ENCODE data around the gene TLK2. TPM values are rescaled to one million over a fixed set of nuclear protein-coding genes. Genes with fewer than 3 reads are reported as not detected.
"Not testable (repeated sequence)": the region's sequence is repeated elsewhere in the genome, so short reads cannot be mapped to it uniquely, and the experiment has no call there.

TLK2 gene
- total RNA-seq, 1 experiment from 2014 or later, result 42.9 TPM

DNA sequence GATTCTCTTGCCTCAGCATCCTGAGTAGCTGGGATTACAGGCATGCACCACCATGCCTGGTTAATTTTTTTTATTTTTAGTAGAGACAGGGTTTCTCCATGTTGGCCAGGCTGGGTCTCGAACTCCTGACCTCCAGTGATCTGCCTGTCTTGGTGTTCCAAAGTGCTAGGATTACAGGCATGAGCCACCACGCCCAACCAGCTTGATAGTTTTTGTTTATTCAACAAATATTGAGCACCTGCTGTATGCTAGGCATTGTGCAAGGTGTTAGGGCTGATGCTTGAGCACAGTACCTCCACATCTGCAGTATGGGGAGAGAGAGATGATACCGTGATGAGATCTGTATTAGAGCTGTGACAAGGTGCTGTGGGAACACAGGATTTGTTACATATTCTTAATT lies 3.9 kb downstream of the TLK2 start:
- H3K27me3 Mint-ChIP-seq (ENCODE audit: low read depth); ATAC-seq; CTCF ChIA-PET; POLR2A ChIA-PET; DNase-seq (ENCODE audit: low spot score); H3K4me3 Mint-ChIP-seq; H3K9me3 Mint-ChIP-seq: not testable (repeated sequence)
- Mint-ChIP-seq H3K4me1 (peaks cover 20% of the 10 kb centered on the region), H3K27ac (peak overlapping the region; percentile 57; the same call in 1 of the 2 replicates), H3K36me3 (peaks cover 22% of the 10 kb centered on the region)

GRCh38 chr17:62490990-62491389 lies 12.4 kb downstream of the TLK2 start:
- ATAC-seq; POLR2A ChIA-PET; H3K27ac Mint-ChIP-seq; H3K27me3 Mint-ChIP-seq (ENCODE audit: low read depth); H3K9me3 Mint-ChIP-seq; H3K4me1 Mint-ChIP-seq; H3K4me3 Mint-ChIP-seq; DNase-seq (ENCODE audit: low spot score); H3K36me3 Mint-ChIP-seq; CTCF ChIA-PET: not testable (repeated sequence)

- not testable (repeated sequence) for H3K4me1 Mint-ChIP-seq, H3K36me3 Mint-ChIP-seq
Observed at GRCh38 chr17:62493049-62493655, 14.5 kb downstream of the TLK2 start.

DNA sequence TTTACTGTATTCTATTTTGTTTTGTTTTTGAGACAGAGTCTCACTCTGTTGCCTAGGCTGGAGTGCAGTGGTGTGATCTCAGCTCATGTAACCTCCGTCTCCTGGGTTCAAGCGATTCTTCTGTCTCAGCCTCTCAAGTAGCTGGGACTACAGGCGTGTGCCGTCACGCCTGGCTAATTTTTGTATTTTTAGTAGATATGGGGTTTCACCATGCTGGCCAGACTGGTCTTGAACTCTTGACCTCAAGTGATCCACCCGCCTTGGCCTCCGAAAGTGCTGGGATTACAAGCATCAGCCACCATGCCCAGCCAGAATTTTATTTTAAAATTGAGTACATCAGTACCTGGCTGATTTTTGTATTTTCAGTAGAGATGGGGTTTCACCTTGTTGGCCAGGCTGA lies 15.4 kb downstream of the TLK2 start:
- H3K36me3 Mint-ChIP-seq; DNase-seq (ENCODE audit: low spot score); H3K4me3 Mint-ChIP-seq; H3K27ac Mint-ChIP-seq; CTCF ChIA-PET; H3K27me3 Mint-ChIP-seq (ENCODE audit: low read depth); H3K9me3 Mint-ChIP-seq; POLR2A ChIA-PET; ATAC-seq; H3K4me1 Mint-ChIP-seq: not testable (repeated sequence)

More at GRCh38 chr17:62493049-62493655, 14.5 kb downstream of the TLK2 start:
- H3K9me3 Mint-ChIP-seq; ATAC-seq; DNase-seq (ENCODE audit: low spot score); H3K27me3 Mint-ChIP-seq (ENCODE audit: low read depth); CTCF ChIA-PET; POLR2A ChIA-PET; H3K4me3 Mint-ChIP-seq: not testable (repeated sequence)
- peak overlapping the region; percentile 39; the same call in 1 of the 2 replicates for H3K27ac Mint-ChIP-seq

- H3K4me3 Mint-ChIP-seq; DNase-seq (ENCODE audit: low spot score); H3K36me3 Mint-ChIP-seq; POLR2A ChIA-PET; H3K9me3 Mint-ChIP-seq; ATAC-seq; H3K27me3 Mint-ChIP-seq (ENCODE audit: low read depth); H3K4me1 Mint-ChIP-seq; CTCF ChIA-PET; H3K27ac Mint-ChIP-seq: not testable (repeated sequence)
Observed at GRCh38 chr17:62496344-62496743, 17.7 kb downstream of the TLK2 start.

DNA sequence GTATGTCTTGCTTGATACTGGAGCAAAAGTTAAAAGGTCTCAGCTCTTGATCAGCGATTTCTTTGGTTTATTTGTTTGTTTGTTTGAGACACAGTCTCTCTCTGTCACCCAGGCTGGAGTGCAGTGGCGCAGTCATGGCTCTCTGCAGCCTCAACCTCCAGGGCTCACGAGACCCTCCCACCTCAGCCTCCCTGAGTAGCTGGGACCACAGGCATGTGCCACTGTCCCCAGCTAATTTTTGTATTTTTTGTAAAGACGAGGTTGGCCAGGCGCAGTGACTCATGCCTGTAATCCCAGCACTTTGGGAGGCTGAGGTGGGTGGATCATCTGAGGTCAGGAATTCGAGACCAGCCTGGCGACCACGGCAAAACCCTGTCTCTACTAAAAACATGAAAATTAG lies 20.2 kb downstream of the TLK2 start:
- CTCF ChIA-PET; H3K27me3 Mint-ChIP-seq (ENCODE audit: low read depth); H3K9me3 Mint-ChIP-seq; H3K4me1 Mint-ChIP-seq; POLR2A ChIA-PET; DNase-seq (ENCODE audit: low spot score); H3K36me3 Mint-ChIP-seq; ATAC-seq; H3K4me3 Mint-ChIP-seq: not testable (repeated sequence)
- peak overlapping the region; percentile 51; the same call in 1 of the 2 replicates for H3K27ac Mint-ChIP-seq

GRCh38 chr17:62500463-62500862 lies 21.8 kb downstream of the TLK2 start:
- H3K27ac Mint-ChIP-seq; H3K36me3 Mint-ChIP-seq; POLR2A ChIA-PET; H3K4me3 Mint-ChIP-seq; H3K9me3 Mint-ChIP-seq; CTCF ChIA-PET; H3K27me3 Mint-ChIP-seq (ENCODE audit: low read depth); ATAC-seq; H3K4me1 Mint-ChIP-seq; DNase-seq (ENCODE audit: low spot score): not testable (repeated sequence)

GRCh38 chr17:62504857-62505256 lies 26.2 kb downstream of the TLK2 start:
- CTCF ChIA-PET; POLR2A ChIA-PET; H3K36me3 Mint-ChIP-seq; H3K4me3 Mint-ChIP-seq; H3K27me3 Mint-ChIP-seq (ENCODE audit: low read depth); H3K27ac Mint-ChIP-seq; ATAC-seq; DNase-seq (ENCODE audit: low spot score); H3K9me3 Mint-ChIP-seq: not testable (repeated sequence)
- peaks cover 11% of the 10 kb centered on the region for H3K4me1 Mint-ChIP-seq

GRCh38 chr17:62507191-62507836 lies 28.7 kb downstream of the TLK2 start:
- H3K36me3 Mint-ChIP-seq; DNase-seq (ENCODE audit: low spot score); POLR2A ChIA-PET; ATAC-seq; H3K9me3 Mint-ChIP-seq; H3K27me3 Mint-ChIP-seq (ENCODE audit: low read depth); H3K27ac Mint-ChIP-seq; CTCF ChIA-PET; H3K4me3 Mint-ChIP-seq: not testable (repeated sequence)
- peaks cover 11% of the 10 kb centered on the region for H3K4me1 Mint-ChIP-seq

DNA sequence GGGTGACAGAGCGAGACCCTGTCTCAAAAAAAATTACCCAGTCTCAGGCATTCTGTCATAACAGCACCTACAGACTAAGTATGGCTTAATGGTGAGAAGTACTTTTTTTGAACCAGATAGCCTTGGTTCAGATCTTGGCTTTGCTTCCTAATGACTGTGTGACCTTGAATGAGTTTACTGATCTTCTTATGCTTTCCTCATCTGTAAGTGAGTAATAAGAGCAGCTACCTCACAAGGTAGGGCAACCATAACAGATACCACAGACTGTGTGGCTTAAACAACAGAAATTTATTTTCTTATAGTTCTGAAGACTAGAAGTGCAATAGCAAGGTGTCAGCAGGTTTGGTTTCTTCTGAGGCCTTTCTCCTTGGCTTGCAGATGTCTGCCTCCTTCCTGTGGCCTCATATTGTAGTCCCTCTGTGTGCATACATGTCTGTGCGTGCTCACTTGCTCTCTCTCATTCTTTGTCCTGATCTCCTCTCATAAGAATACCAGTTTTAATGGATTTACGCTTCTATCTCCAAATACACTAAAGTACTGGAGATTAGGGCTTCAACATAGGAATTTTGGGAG lies 31.7 kb downstream of the TLK2 start:
- CTCF ChIA-PET, ATAC-seq: not testable (repeated sequence)

GRCh38 chr17:62511014-62511413 lies 32.4 kb downstream of the TLK2 start:
- CTCF ChIA-PET, result not testable (repeated sequence)

More for the DNA sequence above, 31.7 kb downstream of the TLK2 start:
- DNase-seq (ENCODE audit: low spot score); H3K4me3 Mint-ChIP-seq; H3K9me3 Mint-ChIP-seq; H3K27me3 Mint-ChIP-seq (ENCODE audit: low read depth); H3K36me3 Mint-ChIP-seq; POLR2A ChIA-PET: not testable (repeated sequence)
- Mint-ChIP-seq H3K4me1 (peaks cover 11% of the 10 kb centered on the region), H3K27ac (peak overlapping the region; percentile 74; the same call in 1 of the 2 replicates)

GRCh38 chr17:62516376-62516775 lies 37.8 kb downstream of the TLK2 start:
- H3K36me3 Mint-ChIP-seq; ATAC-seq; POLR2A ChIA-PET; H3K9me3 Mint-ChIP-seq; DNase-seq (ENCODE audit: low spot score); CTCF ChIA-PET; H3K27ac Mint-ChIP-seq; H3K4me1 Mint-ChIP-seq; H3K4me3 Mint-ChIP-seq; H3K27me3 Mint-ChIP-seq (ENCODE audit: low read depth): not testable (repeated sequence)

More at GRCh38 chr17:62511014-62511413, 32.4 kb downstream of the TLK2 start:
- H3K4me3 Mint-ChIP-seq; DNase-seq (ENCODE audit: low spot score); ATAC-seq; POLR2A ChIA-PET; H3K36me3 Mint-ChIP-seq; H3K27me3 Mint-ChIP-seq (ENCODE audit: low read depth); H3K27ac Mint-ChIP-seq; H3K9me3 Mint-ChIP-seq: not testable (repeated sequence)
- peaks cover 10% of the 10 kb centered on the region for H3K4me1 Mint-ChIP-seq
